Neural cell (in vitro differentiated cells): ENCODE measurements around the gene RSL24D1.

Experiments used
- CTCF ChIP-seq: fragments of 450-650 bp; IDR thresholded peaks from 2 replicates; pipeline ENCODE4 v1.5.1; 2014; ENCODE audit warnings: antibody characterized with exemption, mild to moderate bottlenecking, moderate library complexity; ENCODE audit not compliant: poor library complexity, severe bottlenecking
- EZH2 ChIP-seq: fragments of 200-600, 300-800 bp; shearing (Covaris generic), sonication (generic); IDR thresholded peaks from 2 replicates; pipeline ENCODE4 v1.6.1; 2014; ENCODE audit warnings: antibody characterized with exemption, low read length, borderline replicate concordance, mild to moderate bottlenecking; ENCODE audit not compliant: insufficient read depth, poor library complexity, severe bottlenecking
- POLR2AphosphoS5 ChIP-seq: IDR thresholded peaks from 2 replicates; pipeline ENCODE4 v1.6.1; 2012
- REST ChIP-seq: IDR thresholded peaks from 2 replicates; pipeline ENCODE4 v1.6.1; 2012; ENCODE audit warnings: borderline replicate concordance
- SMC3 ChIP-seq: fragments of 450-650 bp; conservative IDR thresholded peaks from 2 replicates; pipeline ENCODE4 v1.6.1; 2014; ENCODE audit warnings: antibody characterized with exemption, mild to moderate bottlenecking, moderate library complexity; ENCODE audit not compliant: poor library complexity

- no peak for TF ChIP-seq CTCF
- TF ChIP-seq EZH2 = no peak
- no peak for TF ChIP-seq REST
- no peak for TF ChIP-seq SMC3
- TF ChIP-seq POLR2AphosphoS5 = no peak
Observed at GRCh38 chr15:55237219-55238130, 40.7 kb upstream of the RSL24D1 start.
